OCI-LY1 (cell line): ENCODE data around the gene RAB10.

Experiments used
- H2AFZ ChIP-seq: fragments of 200-600 bp; sonication (generic), shearing (Covaris generic); 2 replicates; pipeline ENCODE4 v1.6.0; 2014; ENCODE audit warnings: antibody characterized with exemption, mild to moderate bottlenecking, low read length
- H3F3A ChIP-seq: fragments of 200-600 bp; sonication (generic), shearing (Covaris generic); 2 replicates; pipeline ENCODE4 v1.6.0; 2014; ENCODE audit warnings: mild to moderate bottlenecking, antibody characterized with exemption, low read length, moderate library complexity; ENCODE audit not compliant: insufficient read depth
- H3K27ac ChIP-seq: fragments of 200-600 bp; sonication (generic); 2 replicates; pipeline ENCODE4 v1.5.1; 2014; ENCODE audit warnings: low read length, mixed run types, mild to moderate bottlenecking, low read depth; ENCODE audit not compliant: poor library complexity, severe bottlenecking
- H3K27me3 ChIP-seq: fragments of 200-600 bp; sonication (generic); 2 replicates; pipeline ENCODE4 v1.6.0; 2014; ENCODE audit warnings: antibody characterized with exemption, mild to moderate bottlenecking, low read length, moderate library complexity; ENCODE audit not compliant: insufficient read depth
- H3K36me3 ChIP-seq: fragments of 200-600 bp; sonication (generic); 2 replicates; pipeline ENCODE4 v1.6.1; 2014; ENCODE audit warnings: mild to moderate bottlenecking, antibody characterized with exemption, low read length, moderate library complexity, mixed read lengths; ENCODE audit not compliant: insufficient read depth
- H3K4me1 ChIP-seq: fragments of 200-600 bp; sonication (generic); 2 replicates; pipeline ENCODE4 v1.5.1; 2014; ENCODE audit warnings: mild to moderate bottlenecking, low read length, moderate library complexity; ENCODE audit not compliant: insufficient read depth, severe bottlenecking
- H3K4me2 ChIP-seq: fragments of 200-600 bp; sonication (generic), shearing (Covaris generic); 2 replicates; pipeline ENCODE4 v1.6.1; 2014; ENCODE audit warnings: low read length
- H3K4me3 ChIP-seq: fragments of 200-600 bp; sonication (generic); 2 replicates; pipeline ENCODE4 v1.5.1; 2014; ENCODE audit warnings: low read length, low read depth, mild to moderate bottlenecking, mixed read lengths; ENCODE audit not compliant: poor library complexity, severe bottlenecking
- H3K79me2 ChIP-seq: fragments of 200-600 bp; shearing (Covaris generic); 2 replicates; pipeline ENCODE4 v1.6.1; 2016; ENCODE audit warnings: mixed run types, low read length, mixed read lengths; ENCODE audit not compliant: insufficient read depth
- H3K9ac ChIP-seq: fragments of 200-600 bp; sonication (generic), shearing (Covaris generic); 2 replicates; pipeline ENCODE4 v1.6.1; 2014; ENCODE audit warnings: mild to moderate bottlenecking, low read length, mixed read lengths
- H3K9me2 ChIP-seq: fragments of 200-600 bp; sonication (generic), shearing (Covaris generic); 2 replicates; pipeline ENCODE4 v1.6.1; 2014; ENCODE audit warnings: low read depth, mild to moderate bottlenecking, low read length, mixed read lengths
- H3K9me3 ChIP-seq: fragments of 200-600 bp; shearing (Covaris generic); 2 replicates; pipeline ENCODE4 v1.6.1; 2014; ENCODE audit warnings: low read length, mixed read lengths
- H4K20me1 ChIP-seq: fragments of 200-600 bp; sonication (generic), shearing (Covaris generic); 2 replicates; pipeline ENCODE4 v1.6.0; 2016; ENCODE audit warnings: mild to moderate bottlenecking, low read length; ENCODE audit not compliant: insufficient read depth
- EZH2 ChIP-seq: fragments of 200-600 bp; sonication (generic), shearing (Covaris generic); IDR thresholded peaks from 2 replicates; pipeline ENCODE4 v1.8.0; 2017; ENCODE audit warnings: borderline replicate concordance, mixed run types, mild to moderate bottlenecking, antibody characterized with exemption, low read length, moderate library complexity, mixed read lengths
- TF ChIP-seq, protein P1 (sequence below): fragments of 200-600 bp; sonication (generic), shearing (Covaris generic); IDR thresholded peaks from 2 replicates; pipeline ENCODE4 v1.5.1; 2017; ENCODE audit warnings: mild to moderate bottlenecking, antibody characterized with exemption, low read length, moderate library complexity, mixed read lengths

Gene RAB10

DNA sequence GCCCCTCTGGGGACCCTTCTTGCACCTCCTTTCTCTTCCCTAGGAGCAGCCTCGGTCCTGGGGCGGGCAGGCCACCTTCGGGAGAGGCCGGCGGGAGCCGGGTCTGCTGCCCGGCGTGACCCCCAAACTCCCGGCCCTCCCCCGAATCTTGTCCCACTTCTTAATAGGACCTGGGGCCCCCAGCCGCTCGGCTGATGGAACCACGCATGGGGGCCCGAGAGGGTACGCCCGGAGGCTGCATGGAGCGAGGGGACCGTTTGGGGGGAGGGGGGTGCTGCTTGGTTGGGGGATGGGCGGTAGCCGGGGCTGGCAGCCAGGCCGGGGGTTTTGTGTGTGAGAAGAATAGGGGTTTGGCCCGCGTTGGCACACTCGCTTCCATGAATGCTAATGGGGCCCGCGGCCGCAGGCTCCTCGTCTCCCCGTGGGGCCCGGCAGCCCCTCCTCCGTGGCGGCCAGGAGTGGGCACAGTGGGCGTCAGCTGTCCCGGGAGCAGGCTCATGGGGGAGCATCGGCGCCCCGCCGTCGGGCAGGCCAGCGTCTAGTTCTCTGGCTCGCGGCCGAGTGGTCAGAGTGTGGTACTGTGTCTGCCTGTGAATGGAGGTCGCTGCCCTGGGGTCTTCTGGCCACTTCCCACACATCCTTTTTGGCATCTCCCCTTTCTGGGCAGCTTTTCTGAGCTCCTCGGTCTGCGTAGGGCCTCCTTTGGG lies 140.0 kb downstream of the RAB10 start:
- H4K20me1 ChIP-seq: no peaks in the 10 kb centered on the region
- no peaks in the 10 kb centered on the region for H3F3A ChIP-seq
- H3K4me1 ChIP-seq: peaks cover 4% of the 10 kb centered on the region
- H3K27ac ChIP-seq: no peak overlapping the region
- no peak overlapping the region for H3K4me2 ChIP-seq
- H3K36me3 ChIP-seq: no peaks in the 10 kb centered on the region
- no peaks in the 10 kb centered on the region for H3K79me2 ChIP-seq
- H2AFZ ChIP-seq: no peak overlapping the region
- H3K27me3 ChIP-seq: 0 out of 2 replicates have a peak, but pooled peaks cover 6% of the 10 kb centered on the region
- H3K9ac ChIP-seq: no peak overlapping the region
- no peaks in the 10 kb centered on the region for H3K9me2 ChIP-seq
- H3K9me3 ChIP-seq: no peaks in the 10 kb centered on the region
- H3K4me3 ChIP-seq: no peak overlapping the region
- TF ChIP-seq, protein P1, sequence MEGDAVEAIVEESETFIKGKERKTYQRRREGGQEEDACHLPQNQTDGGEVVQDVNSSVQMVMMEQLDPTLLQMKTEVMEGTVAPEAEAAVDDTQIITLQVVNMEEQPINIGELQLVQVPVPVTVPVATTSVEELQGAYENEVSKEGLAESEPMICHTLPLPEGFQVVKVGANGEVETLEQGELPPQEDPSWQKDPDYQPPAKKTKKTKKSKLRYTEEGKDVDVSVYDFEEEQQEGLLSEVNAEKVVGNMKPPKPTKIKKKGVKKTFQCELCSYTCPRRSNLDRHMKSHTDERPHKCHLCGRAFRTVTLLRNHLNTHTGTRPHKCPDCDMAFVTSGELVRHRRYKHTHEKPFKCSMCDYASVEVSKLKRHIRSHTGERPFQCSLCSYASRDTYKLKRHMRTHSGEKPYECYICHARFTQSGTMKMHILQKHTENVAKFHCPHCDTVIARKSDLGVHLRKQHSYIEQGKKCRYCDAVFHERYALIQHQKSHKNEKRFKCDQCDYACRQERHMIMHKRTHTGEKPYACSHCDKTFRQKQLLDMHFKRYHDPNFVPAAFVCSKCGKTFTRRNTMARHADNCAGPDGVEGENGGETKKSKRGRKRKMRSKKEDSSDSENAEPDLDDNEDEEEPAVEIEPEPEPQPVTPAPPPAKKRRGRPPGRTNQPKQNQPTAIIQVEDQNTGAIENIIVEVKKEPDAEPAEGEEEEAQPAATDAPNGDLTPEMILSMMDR: no peak
- no peak for TF ChIP-seq EZH2

DNA sequence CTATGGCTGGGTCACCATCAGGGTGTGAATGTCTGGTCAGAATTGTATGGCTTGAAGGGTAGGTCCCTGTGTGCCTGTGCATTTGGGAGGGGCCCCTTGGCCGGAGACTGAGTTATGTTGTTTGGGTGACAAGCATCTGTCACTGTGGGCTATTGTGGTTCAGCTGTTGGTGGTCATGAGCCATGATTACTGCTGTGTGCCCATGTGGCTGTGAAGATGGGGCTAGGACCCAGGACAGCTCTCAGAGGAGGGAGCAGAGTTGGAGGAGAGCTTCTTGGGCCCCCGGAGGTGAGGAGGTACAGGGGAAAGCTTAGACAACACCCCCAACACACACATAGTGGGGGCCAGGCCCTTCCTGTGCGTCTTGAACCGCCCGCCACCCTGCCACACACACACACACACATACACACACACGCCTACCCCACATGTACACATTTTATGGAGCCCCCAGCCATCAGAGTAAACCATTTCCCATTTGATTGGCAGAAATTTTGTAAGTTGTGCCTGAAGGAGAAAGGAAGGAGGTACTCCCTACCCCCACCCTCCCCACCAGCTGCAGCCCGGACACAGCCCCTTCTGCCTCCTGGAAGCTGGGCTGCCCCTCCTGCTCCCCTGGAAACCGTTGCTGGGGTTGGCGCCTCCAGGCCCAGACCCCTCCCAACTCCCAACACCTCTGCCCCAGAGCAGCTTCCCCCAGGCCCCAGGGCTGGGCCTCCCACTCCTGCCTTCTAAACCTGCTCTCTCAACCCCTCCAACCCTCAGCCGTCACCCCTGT lies 141.0 kb downstream of the RAB10 start:
- H3K9me3 ChIP-seq: no peaks in the 10 kb centered on the region
- H3K36me3 ChIP-seq: no peaks in the 10 kb centered on the region
- no peak overlapping the region for H3K27ac ChIP-seq
- no peak overlapping the region for H3K9ac ChIP-seq
- H3K9me2 ChIP-seq: no peaks in the 10 kb centered on the region
- no peak overlapping the region for H3K4me2 ChIP-seq
- peaks cover 10% of the 10 kb centered on the region for H3K4me1 ChIP-seq
- no peaks in the 10 kb centered on the region for H3K79me2 ChIP-seq
- no peak overlapping the region for H3K4me3 ChIP-seq
- TF ChIP-seq, protein P1: no peak
- no peak for TF ChIP-seq EZH2
- H4K20me1 ChIP-seq: no peaks in the 10 kb centered on the region
- no peak overlapping the region for H2AFZ ChIP-seq
- H3F3A ChIP-seq: no peaks in the 10 kb centered on the region
- H3K27me3 ChIP-seq: 0 out of 2 replicates have a peak, but pooled peaks cover 6% of the 10 kb centered on the region

DNA sequence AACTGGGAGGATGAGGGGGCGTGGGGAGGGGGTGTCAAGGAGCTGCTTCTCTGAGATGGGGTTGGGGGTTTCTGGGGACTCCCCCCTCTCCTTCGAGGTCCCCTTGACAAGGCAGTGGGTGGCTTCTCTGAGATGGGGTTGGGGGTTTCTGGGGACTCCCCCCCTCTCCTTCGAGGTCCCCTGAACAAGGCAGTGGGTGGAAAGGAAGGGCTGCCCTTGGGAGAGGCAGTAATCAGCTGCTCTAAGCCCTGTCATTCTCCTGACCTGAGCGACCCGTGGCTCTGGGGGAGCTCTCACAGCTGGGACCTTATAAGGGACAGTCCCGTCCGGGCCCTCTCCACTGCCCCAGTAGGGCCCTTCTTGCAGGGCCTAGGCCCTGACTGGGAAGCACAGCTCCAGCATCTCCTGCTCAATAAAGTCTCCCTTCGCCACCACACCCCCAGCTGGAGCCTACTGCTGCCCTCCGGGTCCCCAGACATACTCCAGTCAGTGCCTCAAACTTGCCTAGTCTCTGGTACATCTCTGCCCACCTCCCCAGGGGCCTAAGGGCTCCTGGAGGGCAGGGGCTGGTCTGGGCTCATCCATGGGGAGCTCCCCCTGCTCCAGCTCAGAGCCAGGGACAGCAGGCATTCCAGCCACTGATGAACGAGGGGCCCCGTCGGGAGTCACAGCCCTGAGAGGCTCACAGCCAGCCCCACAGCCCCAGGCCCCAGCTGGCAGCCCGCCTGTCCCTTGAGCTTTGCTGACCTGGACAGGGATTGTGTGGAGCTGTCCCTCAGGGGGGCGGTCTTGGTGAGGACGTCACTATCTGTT lies 141.8 kb downstream of the RAB10 start:
- Histone ChIP-seq H3K9me2 (no peaks in the 10 kb centered on the region), H3K36me3 (no peaks in the 10 kb centered on the region), H3K79me2 (no peaks in the 10 kb centered on the region), H3K9ac (no peak overlapping the region), H3K4me3 (no peak overlapping the region), H3F3A (no peaks in the 10 kb centered on the region), H3K4me2 (no peak overlapping the region), H2AFZ (no peak overlapping the region), H3K27ac (no peak overlapping the region), H4K20me1 (no peaks in the 10 kb centered on the region), H3K9me3 (no peaks in the 10 kb centered on the region), H3K4me1 (peaks cover 10% of the 10 kb centered on the region), H3K27me3 (0 out of 2 replicates have a peak, but pooled peaks cover 6% of the 10 kb centered on the region)
- no peak for TF ChIP-seq EZH2
- TF ChIP-seq, protein P1: no peak
